OCI-LY1 (cell line): Measurements from ENCODE around the gene CEP68.

Source experiments
- EZH2 ChIP-seq: fragments of 200-600 bp; sonication (generic), shearing (Covaris generic); IDR thresholded peaks from 2 replicates; pipeline ENCODE4 v1.8.0; 2017; ENCODE audit warnings: borderline replicate concordance, mixed run types, mild to moderate bottlenecking, antibody characterized with exemption, low read length, moderate library complexity, mixed read lengths
- TF ChIP-seq, protein P1 (sequence below): fragments of 200-600 bp; sonication (generic), shearing (Covaris generic); IDR thresholded peaks from 2 replicates; pipeline ENCODE4 v1.5.1; 2017; ENCODE audit warnings: mild to moderate bottlenecking, antibody characterized with exemption, low read length, moderate library complexity, mixed read lengths

- TF ChIP-seq, protein P1, sequence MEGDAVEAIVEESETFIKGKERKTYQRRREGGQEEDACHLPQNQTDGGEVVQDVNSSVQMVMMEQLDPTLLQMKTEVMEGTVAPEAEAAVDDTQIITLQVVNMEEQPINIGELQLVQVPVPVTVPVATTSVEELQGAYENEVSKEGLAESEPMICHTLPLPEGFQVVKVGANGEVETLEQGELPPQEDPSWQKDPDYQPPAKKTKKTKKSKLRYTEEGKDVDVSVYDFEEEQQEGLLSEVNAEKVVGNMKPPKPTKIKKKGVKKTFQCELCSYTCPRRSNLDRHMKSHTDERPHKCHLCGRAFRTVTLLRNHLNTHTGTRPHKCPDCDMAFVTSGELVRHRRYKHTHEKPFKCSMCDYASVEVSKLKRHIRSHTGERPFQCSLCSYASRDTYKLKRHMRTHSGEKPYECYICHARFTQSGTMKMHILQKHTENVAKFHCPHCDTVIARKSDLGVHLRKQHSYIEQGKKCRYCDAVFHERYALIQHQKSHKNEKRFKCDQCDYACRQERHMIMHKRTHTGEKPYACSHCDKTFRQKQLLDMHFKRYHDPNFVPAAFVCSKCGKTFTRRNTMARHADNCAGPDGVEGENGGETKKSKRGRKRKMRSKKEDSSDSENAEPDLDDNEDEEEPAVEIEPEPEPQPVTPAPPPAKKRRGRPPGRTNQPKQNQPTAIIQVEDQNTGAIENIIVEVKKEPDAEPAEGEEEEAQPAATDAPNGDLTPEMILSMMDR: no peak
- no peak for TF ChIP-seq EZH2
Observed at GRCh38 chr2:65059071-65059470, 2.9 kb downstream of the CEP68 start.
